Lung (tissue), 12 donors: Measurements from ENCODE around the gene GMEB2. TPM values are rescaled to one million over a fixed set of nuclear protein-coding genes. Genes with fewer than 3 reads are reported as not detected.

Experiments
- ATAC-seq: fragments of 200-7000 bp; cut with Tn5 transposase; one replicate; pipeline ENCODE4 v1.9.1; 2020; ENCODE audit warnings: moderate number of reproducible peaks; ENCODE audit not compliant: insufficient read depth, low FRiP score
- DNase-seq, 3 donors: peaks; one replicate each; pipeline ENCODE4 v3.0.0-alpha.2; 2013 to 2017
- H3K27ac ChIP-seq, 2 donors: one replicate each; pipeline ENCODE4 v1.5.1; 2013; ENCODE audit warnings: mild to moderate bottlenecking in 2 of 2, moderate library complexity in 2 of 2, control low read depth in 1 of 2, inconsistent platforms in 1 of 2, low read depth in 1 of 2, low read length in 1 of 2
- H3K27me3 ChIP-seq, 3 donors: one replicate each; pipeline ENCODE4 v1.5.1; 2013; ENCODE audit warnings: low read length in 2 of 3; ENCODE audit not compliant: control insufficient read depth in 3 of 3, insufficient read depth in 3 of 3
- H3K36me3 ChIP-seq, 4 donors: one replicate each; pipeline ENCODE4 v1.5.1; 2013; ENCODE audit warnings: low read length in 4 of 4, mild to moderate bottlenecking in 1 of 4, moderate library complexity in 1 of 4; ENCODE audit not compliant: control insufficient read depth in 4 of 4, insufficient read depth in 4 of 4
- H3K4me1 ChIP-seq, 5 donors: one replicate each; pipeline ENCODE4 v1.5.1; 2013; ENCODE audit warnings: low read length in 5 of 5, mild to moderate bottlenecking in 2 of 5, moderate library complexity in 1 of 5; ENCODE audit not compliant: control insufficient read depth in 5 of 5, insufficient read depth in 5 of 5
- H3K4me3 ChIP-seq: one replicate; pipeline ENCODE4 v1.5.1; 2013; ENCODE audit warnings: mild to moderate bottlenecking, control low read depth, moderate library complexity
- H3K9ac ChIP-seq, 2 donors: one replicate each; pipeline ENCODE4 v1.5.1; 2013; ENCODE audit warnings: low read length in 2 of 2, control low read depth in 1 of 2; ENCODE audit not compliant: insufficient read depth in 1 of 2
- H3K9me3 ChIP-seq, 4 donors: one replicate each; pipeline ENCODE4 v1.5.1; 2013; ENCODE audit warnings: low read length in 3 of 4, mild to moderate bottlenecking in 1 of 4, moderate library complexity in 1 of 4; ENCODE audit not compliant: control insufficient read depth in 4 of 4, insufficient read depth in 3 of 4
- WGBS, 2 donors: extraction: QIAGEN DNeasy Blood & Tissue Kit; methylation state at CpG; one replicate each; pipeline ENCODE4 v1.1.7; 2013; 5-methylcytosine and 5-hydroxymethylcytosine counted together
- polyA plus RNA-seq, 2 donors: library from polyadenylated mRNA; stranded (reverse); fragments of 200-250 nt; gene quantifications; one replicate each; pipeline ENCODE4 v1.2.1, GENCODE V29; 2013
- total RNA-seq, 2 donors: library from RNA; depleted of rRNA in 1 of 2; stranded (reverse); fragments of >200 nt in 1 of 2; gene quantifications; one replicate each; pipeline ENCODE4 v1.2.1, GENCODE V29; 2014 to 2021
- TF ChIP-seq, protein P1 (sequence below): IDR thresholded peaks from 2 replicates; pipeline ENCODE4 v1.5.1; 2012; ENCODE audit warnings: mild to moderate bottlenecking; ENCODE audit errors: control extremely low read depth, extremely low read depth
- donor health status: control.
- donor health status: control.
- donor health status: Bipolar disorder and iron deficiency.
- donor health status: healthy.
- donor health status: DM: yes; HTN: yes; CAD: no.

The GMEB2 gene
- total and polyA plus RNA-seq, 4 donors, result 7.6 to 12.9 (median 10.3) TPM

DNA sequence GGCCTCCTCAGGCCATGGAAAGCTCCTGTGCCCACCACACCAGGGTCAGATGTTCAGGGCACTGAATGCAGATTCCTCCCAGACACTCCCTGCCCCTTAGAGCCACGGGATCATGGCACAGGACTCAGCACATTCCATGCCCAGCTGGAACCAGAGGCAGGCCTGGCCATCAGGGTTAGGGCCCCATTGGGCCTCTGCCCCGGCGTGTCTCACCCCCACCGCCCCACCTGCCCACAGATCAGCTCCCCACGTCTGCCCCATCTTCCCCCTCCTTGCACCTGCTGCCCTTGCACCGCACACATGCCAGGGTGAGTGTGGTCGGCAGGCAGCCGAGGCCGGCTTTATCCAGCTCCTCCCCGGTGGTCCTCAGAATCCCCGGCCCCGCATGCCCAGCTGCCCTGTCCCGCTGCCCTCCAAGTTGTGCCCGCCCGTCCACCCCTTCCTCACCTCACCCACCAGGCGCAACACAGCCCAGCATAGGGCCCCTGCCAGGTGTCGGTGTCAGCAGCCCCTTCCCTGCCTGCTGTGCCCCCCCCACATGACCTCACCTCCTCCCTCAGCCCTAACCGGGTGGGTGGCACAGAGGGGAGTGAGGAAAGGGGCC lies 77.1 kb downstream of the GMEB2 start:
- no peak for DNase-seq
- no peaks in the 10 kb centered on the region for H3K36me3 ChIP-seq
- H3K27me3 ChIP-seq, result peaks cover 0 to 28% (median 12%) of the 10 kb centered on the region in 3 donors
- H3K27ac ChIP-seq, result no peak overlapping the region
- 81 to 87% methylated on average over 18 of the region's 18 CpGs for WGBS, 2 donors
- TF ChIP-seq, protein P1, sequence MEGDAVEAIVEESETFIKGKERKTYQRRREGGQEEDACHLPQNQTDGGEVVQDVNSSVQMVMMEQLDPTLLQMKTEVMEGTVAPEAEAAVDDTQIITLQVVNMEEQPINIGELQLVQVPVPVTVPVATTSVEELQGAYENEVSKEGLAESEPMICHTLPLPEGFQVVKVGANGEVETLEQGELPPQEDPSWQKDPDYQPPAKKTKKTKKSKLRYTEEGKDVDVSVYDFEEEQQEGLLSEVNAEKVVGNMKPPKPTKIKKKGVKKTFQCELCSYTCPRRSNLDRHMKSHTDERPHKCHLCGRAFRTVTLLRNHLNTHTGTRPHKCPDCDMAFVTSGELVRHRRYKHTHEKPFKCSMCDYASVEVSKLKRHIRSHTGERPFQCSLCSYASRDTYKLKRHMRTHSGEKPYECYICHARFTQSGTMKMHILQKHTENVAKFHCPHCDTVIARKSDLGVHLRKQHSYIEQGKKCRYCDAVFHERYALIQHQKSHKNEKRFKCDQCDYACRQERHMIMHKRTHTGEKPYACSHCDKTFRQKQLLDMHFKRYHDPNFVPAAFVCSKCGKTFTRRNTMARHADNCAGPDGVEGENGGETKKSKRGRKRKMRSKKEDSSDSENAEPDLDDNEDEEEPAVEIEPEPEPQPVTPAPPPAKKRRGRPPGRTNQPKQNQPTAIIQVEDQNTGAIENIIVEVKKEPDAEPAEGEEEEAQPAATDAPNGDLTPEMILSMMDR, result no peak
- no peaks in the 10 kb centered on the region for H3K4me1 ChIP-seq
- no peak for ATAC-seq
- H3K4me3 ChIP-seq, result no peak overlapping the region
- no peak overlapping the region for H3K9ac ChIP-seq
- H3K9me3 ChIP-seq, result no peaks in the 10 kb centered on the region

DNA sequence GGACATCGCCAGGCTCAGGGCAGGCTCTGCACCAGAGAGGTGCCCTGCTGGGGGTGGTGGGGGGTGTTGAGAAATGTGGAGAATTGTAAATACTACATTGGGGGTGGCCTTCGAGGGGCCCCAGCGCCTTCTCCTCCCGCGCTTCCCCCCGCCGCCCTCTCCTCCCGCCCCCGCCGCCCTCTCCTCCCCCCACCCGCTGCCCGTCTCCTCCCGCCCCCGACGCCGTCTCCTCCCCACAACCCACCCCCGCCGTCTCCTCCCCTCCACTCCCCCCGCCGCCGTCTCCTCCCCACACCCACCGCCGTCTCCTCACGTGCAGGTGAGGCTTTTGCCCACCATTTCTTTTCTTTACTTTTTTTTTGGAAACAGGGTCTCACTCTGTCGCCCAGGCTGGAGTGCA lies 77.9 kb downstream of the GMEB2 start:
- 27 to 28% methylated on average over 6 to 20 of the region's 25 CpGs for WGBS, 2 donors

DNA sequence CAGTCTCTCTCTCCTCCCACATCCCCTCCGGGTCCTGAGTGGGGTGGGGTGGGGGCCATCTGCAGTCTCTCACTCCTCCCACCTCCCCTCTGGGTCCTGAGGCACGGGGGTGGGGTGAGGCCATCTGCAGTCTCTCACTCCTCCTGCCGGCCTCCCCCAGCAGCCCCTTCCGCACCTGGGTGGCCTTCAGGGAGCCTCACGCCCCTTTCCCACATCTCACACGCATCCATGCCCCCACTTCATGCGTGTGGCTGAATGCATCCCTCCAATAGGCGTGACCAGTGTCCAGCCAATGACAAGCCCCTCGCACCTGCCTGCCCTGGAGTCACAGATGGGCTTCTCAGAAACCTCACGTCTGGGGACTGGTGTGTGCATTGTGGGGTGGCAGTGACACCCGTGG lies 78.4 kb downstream of the GMEB2 start:
- peaks cover 0 to 28% (median 12%) of the 10 kb centered on the region in 3 donors for H3K27me3 ChIP-seq
- no peak overlapping the region for H3K4me3 ChIP-seq
- ATAC-seq, result no peak
- no peak overlapping the region for H3K27ac ChIP-seq
- H3K9me3 ChIP-seq, result no peaks in the 10 kb centered on the region
- TF ChIP-seq, protein P1, result no peak
- H3K9ac ChIP-seq, result no peak overlapping the region
- H3K4me1 ChIP-seq, result no peaks in the 10 kb centered on the region
- WGBS, 2 donors, result 50 to 65% methylated on average over 10 to 11 of the region's 11 CpGs
- no peaks in the 10 kb centered on the region for H3K36me3 ChIP-seq
- DNase-seq, result no peak

More for the DNA sequence above, 77.9 kb downstream of the GMEB2 start:
- Histone ChIP-seq H3K36me3 (no peaks in the 10 kb centered on the region), H3K9ac (no peak overlapping the region), H3K27ac (no peak overlapping the region), H3K27me3 (peaks cover 0 to 28% (median 12%) of the 10 kb centered on the region in 3 donors), H3K9me3 (no peaks in the 10 kb centered on the region), H3K4me1 (no peaks in the 10 kb centered on the region), H3K4me3 (no peak overlapping the region)
- ATAC-seq (no peak), DNase-seq (no peak)
- TF ChIP-seq, protein P1, result no peak
